GM12878 (cell line): ENCODE measurements around the gene TCL1B. TPM values are rescaled to one million over a fixed set of nuclear protein-coding genes. Genes with fewer than 3 reads are reported as not detected.

ENCODE experiments used
- polyA plus RNA-seq, 11 experiments: library from polyadenylated mRNA; depleted of rRNA in 4 of 11; unstranded in 6 of 11; stranded (reverse) in 5 of 11; fragments of >200 nt; fragmentation: Nextera tagmentation in 4 of 11; fragmentation: Illumina TruSeq in 1 of 11; extraction: Ambion mirVana in 4 of 11; extraction: Trizol in 1 of 11; gene quantifications; 1 replicate in 1 of 11; 2 replicates in 10 of 11; pipeline versions ENCODE4 v1.2.1 to v1.2.3, GENCODE V29; 2011 to 2016; ENCODE audit warnings: inconsistent platforms in 2 of 11, missing spikeins in 2 of 11, low read depth in 1 of 11
- small RNA-seq: library from RNA; depleted of rRNA; stranded (forward); fragments of <200 nt; gene quantifications from one replicate; pipeline ENCODE3, GENCODE V24; 2014
- total RNA-seq, 4 experiments: library from RNA; depleted of rRNA in 3 of 4; stranded (reverse); fragments of >200 nt in 3 of 4; fragmentation: Illumina TruSeq in 1 of 4; extraction: Trizol in 1 of 4; gene quantifications; 2 replicates each; pipeline versions ENCODE4 v1.2.1 to v1.2.3, GENCODE V29; 2013 to 2021

Gene TCL1B
- total and polyA plus RNA-seq, 10 of the 15 experiments (the other 5 are each of a cell fraction or from before 2014, with no cell fraction given): 0.10 to 0.18 (median 0.13) TPM; not detected in 6

Small RNAs within 50 kb of the gene (small RNA-seq; reads per million reads assigned to genes)
- gene RF02193: not detected

Other genes with a start within 250 kb of the TCL1B start
- gene SYNE3, start 169.8 kb upstream of the TCL1B start, total RNA-seq (2014; rRNA removed): 18.5 and 20.0 TPM in 2 replicates
- gene SYNE3, start 169.8 kb upstream of the TCL1B start, total RNA-seq (2014; rRNA removed; fragmentation: Illumina TruSeq; extraction: Trizol): 16.2 and 16.7 TPM in 2 replicates
- gene SYNE3, start 169.8 kb upstream of the TCL1B start, total RNA-seq (2021): 40.0 and 44.1 TPM in 2 replicates
- 9.2 and 13.7 TPM in 2 replicates for gene SYNE3, start 169.8 kb upstream of the TCL1B start, polyA plus RNA-seq (2011; rRNA removed)
- 11.4 and 12.9 TPM in 2 replicates for gene SYNE3, start 169.8 kb upstream of the TCL1B start, polyA plus RNA-seq (2014; fragmentation: Illumina TruSeq; extraction: Trizol)
- 1 to 10 TPM; 1.4 TPM for gene SYNE3, start 169.8 kb upstream of the TCL1B start, polyA plus RNA-seq (2014; fragmentation: Nextera tagmentation; extraction: Ambion mirVana)
- gene SYNE3, start 169.8 kb upstream of the TCL1B start, polyA plus RNA-seq (2014; rRNA removed): 16.3 and 17.2 TPM in 2 replicates
- gene SYNE3, start 169.8 kb upstream of the TCL1B start, polyA plus RNA-seq (2016; fragmentation: Nextera tagmentation; extraction: Ambion mirVana): 10 to 100 TPM; 11.6 to 13.0 TPM
- 60.4 and 66.9 TPM in 2 replicates for gene GLRX5, start 151.4 kb upstream of the TCL1B start, total RNA-seq (2014; rRNA removed)
- gene GLRX5, start 151.4 kb upstream of the TCL1B start, total RNA-seq (2014; rRNA removed; fragmentation: Illumina TruSeq; extraction: Trizol): 57.9 and 58.5 TPM in 2 replicates
- gene GLRX5, start 151.4 kb upstream of the TCL1B start, total RNA-seq (2021): 48.2 and 53.8 TPM in 2 replicates
- 60.9 and 71.4 TPM in 2 replicates for gene GLRX5, start 151.4 kb upstream of the TCL1B start, polyA plus RNA-seq (2011; rRNA removed)
- 71.2 and 82.5 TPM in 2 replicates for gene GLRX5, start 151.4 kb upstream of the TCL1B start, polyA plus RNA-seq (2014; fragmentation: Illumina TruSeq; extraction: Trizol)
- 10 to 100 TPM; 13.7 to 28.8 TPM for gene GLRX5, start 151.4 kb upstream of the TCL1B start, polyA plus RNA-seq (2014; fragmentation: Nextera tagmentation; extraction: Ambion mirVana)
- 53.0 and 56.8 TPM in 2 replicates for gene GLRX5, start 151.4 kb upstream of the TCL1B start, polyA plus RNA-seq (2014; rRNA removed)
- 100 to 1,000 TPM in 1 of 2 experiments, 10 to 100 TPM in 1; 12.8 to 139 TPM for gene GLRX5, start 151.4 kb upstream of the TCL1B start, polyA plus RNA-seq (2016; fragmentation: Nextera tagmentation; extraction: Ambion mirVana)
- 228 and 246 TPM in 2 replicates for gene TCL1A, start 27.7 kb downstream of the TCL1B start, total RNA-seq (2014; rRNA removed)
- gene TCL1A, start 27.7 kb downstream of the TCL1B start, total RNA-seq (2014; rRNA removed; fragmentation: Illumina TruSeq; extraction: Trizol): 90.1 and 93.6 TPM in 2 replicates
- gene TCL1A, start 27.7 kb downstream of the TCL1B start, total RNA-seq (2021): 108 and 109 TPM in 2 replicates
- 3.1 and 5.9 TPM in 2 replicates for gene TCL1A, start 27.7 kb downstream of the TCL1B start, polyA plus RNA-seq (2011; rRNA removed)
- gene TCL1A, start 27.7 kb downstream of the TCL1B start, polyA plus RNA-seq (2014; fragmentation: Illumina TruSeq; extraction: Trizol): 94.1 and 126 TPM in 2 replicates
- gene TCL1A, start 27.7 kb downstream of the TCL1B start, polyA plus RNA-seq (2014; fragmentation: Nextera tagmentation; extraction: Ambion mirVana): 10 to 100 TPM; 36.5 to 51.6 TPM
- 250 and 283 TPM in 2 replicates for gene TCL1A, start 27.7 kb downstream of the TCL1B start, polyA plus RNA-seq (2014; rRNA removed)
- 100 to 1,000 TPM; 118 to 133 TPM for gene TCL1A, start 27.7 kb downstream of the TCL1B start, polyA plus RNA-seq (2016; fragmentation: Nextera tagmentation; extraction: Ambion mirVana)
- gene TUNAR, start 190.4 kb downstream of the TCL1B start, total RNA-seq (2014; rRNA removed): not detected in 2 replicates
- gene TUNAR, start 190.4 kb downstream of the TCL1B start, total RNA-seq (2014; rRNA removed; fragmentation: Illumina TruSeq; extraction: Trizol): not detected in 2 replicates
- gene TUNAR, start 190.4 kb downstream of the TCL1B start, total RNA-seq (2021): not detected in 2 replicates
- not detected in 2 replicates for gene TUNAR, start 190.4 kb downstream of the TCL1B start, polyA plus RNA-seq (2011; rRNA removed)
- gene TUNAR, start 190.4 kb downstream of the TCL1B start, polyA plus RNA-seq (2014; fragmentation: Illumina TruSeq; extraction: Trizol): not detected in 2 replicates
- gene TUNAR, start 190.4 kb downstream of the TCL1B start, polyA plus RNA-seq (2014; fragmentation: Nextera tagmentation; extraction: Ambion mirVana): under 1 TPM in 1 of 2 experiments, not detected in 1; 0.02 TPM
- not detected in 2 replicates for gene TUNAR, start 190.4 kb downstream of the TCL1B start, polyA plus RNA-seq (2014; rRNA removed)
- gene TUNAR, start 190.4 kb downstream of the TCL1B start, polyA plus RNA-seq (2016; fragmentation: Nextera tagmentation; extraction: Ambion mirVana): not detected